Right ventricle myocardium superior (tissue), 1 donor: Measurements from ENCODE around the gene NKX3-2. TPM values are rescaled to one million over a fixed set of nuclear protein-coding genes. Genes with fewer than 3 reads are reported as not detected.

Source experiments
- ATAC-seq: fragments of 200-7000 bp; cut with Tn5 transposase; one replicate; pipeline ENCODE4 v1.9.1; 2020; ENCODE audit warnings: mild to moderate bottlenecking; ENCODE audit not compliant: poor library complexity
- DNase-seq: peaks from one replicate; pipeline ENCODE4 v3.0.0-alpha.2; 2020
- intact Hi-C: fragments of 100-400 bp; cut with DNase I; formaldehyde crosslinking; loops from one replicate; pipeline ENCODE4 v1.11.2; 2022
- total RNA-seq: library from RNA; stranded (reverse); fragmentation: NEBNext Ultra II Directional; extraction: Animal tissue kit (Norgen Biotek cat#: 25700); gene quantifications from one replicate; pipeline ENCODE4 v1.2.1, GENCODE V29; 2021
- donor health status: DM: no; HTN: yes; CAD: no; lungs with severe emphysema.

NKX3-2 gene
- total RNA-seq, 1 donor from 2014 or later = not detected

- DNase-seq (no peak), ATAC-seq (no peak)
- intact Hi-C loops = no loop called here
Measured at GRCh38 chr4:13535708-13536361, 8.5 kb downstream of the NKX3-2 start.

- no peak for ATAC-seq
- intact Hi-C loops = no loop called here
- DNase-seq = no peak
Measured at GRCh38 chr4:13535118-13535517, 9.2 kb downstream of the NKX3-2 start.

GRCh38 chr4:13534344-13535063 lies 9.8 kb downstream of the NKX3-2 start:
- ATAC-seq (no peak), DNase-seq (no peak)
- intact Hi-C loops = no loop called here

GRCh38 chr4:13533670-13534343 lies 10.5 kb downstream of the NKX3-2 start:
- intact Hi-C loops = no loop called here
- ATAC-seq = no peak
- no peak for DNase-seq

- ATAC-seq = no peak
- DNase-seq = no peak
- intact Hi-C loops = no loop called here
Measured at GRCh38 chr4:13531625-13531998, 12.7 kb downstream of the NKX3-2 start.

- DNase-seq (no peak), ATAC-seq (no peak)
Measured at GRCh38 chr4:13530823-13531624, 13.3 kb downstream of the NKX3-2 start.

GRCh38 chr4:13529128-13529919 lies 15.0 kb downstream of the NKX3-2 start:
- no peak for ATAC-seq
- intact Hi-C loops = no loop called here

More at GRCh38 chr4:13530823-13531624, 13.3 kb downstream of the NKX3-2 start:
- intact Hi-C loops = no loop called here

GRCh38 chr4:13528821-13529127 lies 15.5 kb downstream of the NKX3-2 start:
- ATAC-seq = no peak
- DNase-seq = no peak
- intact Hi-C loops = no loop called here

More at GRCh38 chr4:13529128-13529919, 15.0 kb downstream of the NKX3-2 start:
- no peak for DNase-seq

- no peak for ATAC-seq
- intact Hi-C loops = no loop called here
- no peak for DNase-seq
Measured at GRCh38 chr4:13527981-13528820, 16.1 kb downstream of the NKX3-2 start.

- ATAC-seq = no peak
- intact Hi-C loops = no loop called here
- DNase-seq = no peak
Measured at GRCh38 chr4:13527192-13527980, 16.9 kb downstream of the NKX3-2 start.

- intact Hi-C loops = no loop called here
- DNase-seq (no peak), ATAC-seq (no peak)
Measured at GRCh38 chr4:13526658-13527057, 17.6 kb downstream of the NKX3-2 start.

GRCh38 chr4:13525606-13526281 lies 18.6 kb downstream of the NKX3-2 start:
- DNase-seq (no peak), ATAC-seq (no peak)
- intact Hi-C loops = no loop called here

- ATAC-seq = no peak
Measured at GRCh38 chr4:13524504-13525243, 19.6 kb downstream of the NKX3-2 start.

GRCh38 chr4:13523591-13524503 lies 20.5 kb downstream of the NKX3-2 start:
- intact Hi-C loops = no loop called here
- ATAC-seq (no peak), DNase-seq (no peak)

More at GRCh38 chr4:13524504-13525243, 19.6 kb downstream of the NKX3-2 start:
- DNase-seq = no peak
- intact Hi-C loops = no loop called here

- ATAC-seq = no peak
- intact Hi-C loops = no loop called here
- DNase-seq = no peak
Measured at GRCh38 chr4:13523105-13523477, 21.2 kb downstream of the NKX3-2 start.
